T-helper 2 cell treated with Interferon-gamma antibody and Interleukin-4, amounts not matched to agents 100 ng/mL and 5 ng/mL, for 36 hours (primary cell): Measurements from ENCODE around the gene CD7. TPM values are rescaled to one million over a fixed set of nuclear protein-coding genes. Genes with fewer than 3 reads are reported as not detected.

Experiments used
- intact Hi-C: fragments of 100-400 bp; cut with micrococcal nuclease; formaldehyde crosslinking; loops from one replicate; pipeline ENCODE4 v1.15.1; 2023
- total RNA-seq: library from RNA; stranded (reverse); gene quantifications from 2 replicates; pipeline ENCODE4 v1.2.3, GENCODE V29; 2022

CD7 gene
- total RNA-seq, 1 donor from 2014 or later = 198 TPM

GRCh38 chr17:82281502-82282238 lies 35.7 kb downstream of the CD7 start:
- intact Hi-C loops = no loop called here

GRCh38 chr17:82281076-82281475 lies 36.3 kb downstream of the CD7 start:
- intact Hi-C loops = no loop called here

- intact Hi-C loops = no loop called here
Measured at GRCh38 chr17:82280537-82280936, 36.9 kb downstream of the CD7 start.

GRCh38 chr17:82278786-82279391 lies 38.5 kb downstream of the CD7 start:
- intact Hi-C loops = no loop called here

GRCh38 chr17:82278308-82278707 lies 39.1 kb downstream of the CD7 start:
- intact Hi-C loops = no loop called here

GRCh38 chr17:82277851-82278250 lies 39.6 kb downstream of the CD7 start:
- intact Hi-C loops = no loop called here

GRCh38 chr17:82276938-82277337 lies 40.5 kb downstream of the CD7 start:
- intact Hi-C loops = no loop called here

- intact Hi-C loops = no loop called here
Measured at GRCh38 chr17:82275326-82275725, 42.1 kb downstream of the CD7 start.

GRCh38 chr17:82274134-82275020 lies 43.0 kb downstream of the CD7 start:
- intact Hi-C loops = no loop called here

GRCh38 chr17:82273327-82274133 lies 43.9 kb downstream of the CD7 start, which contains the start of gene CSNK1D:
TSS of gene CSNK1D (minus strand) at chr17:82273700. CDS start at chr17:82273381, 319 bp downstream.
- intact Hi-C loops = loop anchor here (1.0 to 2.0 kb wide), 4 partner anchors 19 to 44 kb away; partner anchors contain the start of gene CD7

- intact Hi-C loops = loop anchor here (1.0 to 2.0 kb wide), 4 partner anchors 20 to 45 kb away; partner anchors contain the start of gene CD7
Measured at GRCh38 chr17:82272495-82273326, 44.7 kb downstream of the CD7 start.

- intact Hi-C loops = no loop called here
Measured at GRCh38 chr17:82271401-82271800, 46.0 kb downstream of the CD7 start.

GRCh38 chr17:82270651-82271050 lies 46.8 kb downstream of the CD7 start:
- intact Hi-C loops = no loop called here

GRCh38 chr17:82269882-82270500 lies 47.4 kb downstream of the CD7 start:
- intact Hi-C loops = no loop called here

GRCh38 chr17:82269138-82269881 lies 48.1 kb downstream of the CD7 start:
- intact Hi-C loops = no loop called here

- intact Hi-C loops = no loop called here
Measured at GRCh38 chr17:82267575-82268379, 49.6 kb downstream of the CD7 start.

GRCh38 chr17:82266142-82266541 lies 51.3 kb downstream of the CD7 start:
- intact Hi-C loops = no loop called here
